Activated B cell treated with CpG ODN at 0.5 μM for 24 hours (primary cell): ENCODE measurements around the gene CEP164. TPM values are rescaled to one million over a fixed set of nuclear protein-coding genes. Genes with fewer than 3 reads are reported as not detected.

ENCODE experiments used
- ATAC-seq: fragments of 200-7000 bp; cut with Tn5 transposase; one replicate; pipeline ENCODE4 v1.10.0; 2021; ENCODE audit warnings: low read depth, mild to moderate bottlenecking, moderate library complexity
- CTCF ChIA-PET: fragments of 350-600 bp; sonication (Branson Sonifier 250); formaldehyde crosslinking; loops from one replicate; lab custom pipeline; 2021; ENCODE audit warnings: antibody characterized with exemption; lab: Charles Lee
- POLR2A ChIA-PET: fragments of 350-600 bp; sonication (Branson Sonifier 250); formaldehyde crosslinking; loops from one replicate; lab custom pipeline; 2021; ENCODE audit warnings: antibody characterized with exemption; lab: Charles Lee
- DNase-seq: peaks from one replicate; pipeline ENCODE4 v3.0.0; 2022
- H3K27ac Mint-ChIP-seq: one replicate; pipeline ENCODE4 v1.8.0; 2020; ENCODE audit warnings: mixed read lengths
- H3K27me3 Mint-ChIP-seq: one replicate; pipeline ENCODE4 v1.8.0; 2021; ENCODE audit warnings: mixed read lengths
- H3K36me3 Mint-ChIP-seq: one replicate; pipeline ENCODE4 v1.8.0; 2021; ENCODE audit warnings: low read depth, mixed read lengths
- H3K4me1 Mint-ChIP-seq: one replicate; pipeline ENCODE4 v1.8.0; 2021; ENCODE audit warnings: mixed read lengths
- H3K4me3 Mint-ChIP-seq: one replicate; pipeline ENCODE4 v1.8.0; 2020; ENCODE audit warnings: mild to moderate bottlenecking, mixed read lengths
- H3K9me3 Mint-ChIP-seq: one replicate; pipeline ENCODE4 v1.8.0; 2020; ENCODE audit warnings: mixed read lengths
- CTCF ChIP-seq: fragments of 200-600 bp; IDR thresholded peaks from one replicate; pipeline ENCODE4 v1.8.0; 2022; ENCODE audit warnings: antibody characterized with exemption, mild to moderate bottlenecking
- intact Hi-C: fragments of 100-400 bp; cut with micrococcal nuclease; formaldehyde crosslinking; loops from one replicate; pipeline ENCODE4 v1.15.1; 2024
- total RNA-seq: library from RNA; stranded (reverse); gene quantifications from 2 replicates; pipeline ENCODE4 v1.2.3, GENCODE V29; 2022

CEP164 gene
- total RNA-seq, 1 donor from 2014 or later: 50.9 TPM

- Mint-ChIP-seq H3K4me3 (peak overlapping the region; percentile 56), H3K27ac (no peak overlapping the region), H3K9me3 (no peaks in the 10 kb centered on the region), H3K36me3 (no peaks in the 10 kb centered on the region), H3K27me3 (peaks cover 41% of the 10 kb centered on the region), H3K4me1 (peaks cover 10% of the 10 kb centered on the region)
- POLR2A ChIA-PET: no interaction called here
- no peak for ATAC-seq
- CTCF ChIA-PET: no interaction called here
- intact Hi-C loops: no loop called here
- no peak for TF ChIP-seq CTCF
- DNase-seq: no peak
Observed at GRCh38 chr11:117314840-117315239, 12.8 kb upstream of the CEP164 start.

DNA sequence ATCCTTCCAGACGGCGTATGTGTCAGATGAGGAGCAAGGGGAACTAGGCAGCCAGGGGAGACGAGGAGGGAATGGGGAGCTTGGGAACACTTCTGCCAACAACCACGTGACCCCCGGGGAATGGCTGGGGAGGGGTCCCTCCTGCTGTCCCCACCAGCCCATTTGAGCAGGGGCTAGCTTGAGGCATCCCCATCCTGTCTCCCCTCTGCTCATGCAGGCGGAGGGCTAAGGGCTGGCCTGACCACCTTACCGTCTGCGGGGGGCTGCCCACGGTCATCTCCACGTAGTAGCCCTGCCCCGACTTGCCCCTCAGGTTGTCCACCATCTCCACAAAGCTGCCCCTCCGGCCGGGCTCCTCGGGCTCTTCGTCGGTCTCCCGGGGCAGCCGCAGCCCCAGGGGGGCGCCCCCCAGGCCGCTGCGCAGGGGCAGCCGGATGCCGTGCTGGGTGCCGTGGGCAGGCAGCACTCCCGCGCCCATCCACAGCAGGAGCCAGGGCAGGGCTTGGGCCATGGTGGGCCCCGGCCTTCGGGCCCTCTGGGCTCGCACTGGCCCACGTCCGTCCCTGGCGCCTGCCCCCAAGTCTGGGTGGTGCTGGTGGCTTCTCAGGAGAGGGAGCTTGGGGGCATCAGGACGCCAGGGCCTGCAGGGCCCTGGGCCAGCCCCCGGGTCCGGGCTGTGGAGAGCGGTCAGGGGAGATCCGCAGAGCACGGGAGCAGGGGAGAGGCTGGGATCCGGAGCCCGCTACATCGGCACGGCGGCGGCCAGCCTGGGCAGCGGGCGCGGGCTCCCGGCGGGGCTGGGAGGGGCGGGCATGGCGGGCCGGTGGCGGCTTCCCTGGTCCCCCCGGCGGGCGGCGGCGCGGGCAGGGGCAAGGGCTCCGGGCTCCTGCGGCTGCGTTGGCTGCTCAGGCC lies 12.1 kb upstream of the CEP164 start:
- no peaks in the 10 kb centered on the region for H3K36me3 Mint-ChIP-seq
- ChIA-PET POLR2A (no interaction called here), CTCF (interaction anchor here (1.1 kb wide), 1 partner anchor 12 kb away, joined by 3 read pairs; the partner anchor contains the start of gene CEP164)
- no peaks in the 10 kb centered on the region for H3K9me3 Mint-ChIP-seq
- intact Hi-C loops: no loop called here
- TF ChIP-seq CTCF: no peak
- peak overlapping the region; percentile 79 for H3K4me3 Mint-ChIP-seq
- DNase-seq (peak; percentile 25), ATAC-seq (peak; percentile 66)
- H3K4me1 Mint-ChIP-seq: peaks cover 10% of the 10 kb centered on the region
- peaks cover 41% of the 10 kb centered on the region for H3K27me3 Mint-ChIP-seq
- H3K27ac Mint-ChIP-seq: no peak overlapping the region

- POLR2A ChIA-PET: no interaction called here
- Mint-ChIP-seq H3K4me3 (peak within 1 kb of the TSS; percentile 79), H3K36me3 (no peaks in the 10 kb centered on the region), H3K4me1 (peaks cover 10% of the 10 kb centered on the region), H3K27ac (no peak within 1 kb of the TSS), H3K9me3 (no peaks in the 10 kb centered on the region), H3K27me3 (peaks cover 41% of the 10 kb centered on the region)
- intact Hi-C loops: no loop called here
- ATAC-seq (no peak), DNase-seq (no peak)
- CTCF ChIA-PET: interaction anchor here (1.1 kb wide), 1 partner anchor 11 kb away, joined by 3 read pairs; the partner anchor contains the start of gene CEP164
- TF ChIP-seq CTCF: no peak
Observed at GRCh38 chr11:117316197-117316961, 11.3 kb upstream of the CEP164 start, which contains the start of gene BACE1. Gene BACE1 (minus strand): TSS chr11:117316256. CDS start chr11:117315795, 461 bp downstream.

DNA sequence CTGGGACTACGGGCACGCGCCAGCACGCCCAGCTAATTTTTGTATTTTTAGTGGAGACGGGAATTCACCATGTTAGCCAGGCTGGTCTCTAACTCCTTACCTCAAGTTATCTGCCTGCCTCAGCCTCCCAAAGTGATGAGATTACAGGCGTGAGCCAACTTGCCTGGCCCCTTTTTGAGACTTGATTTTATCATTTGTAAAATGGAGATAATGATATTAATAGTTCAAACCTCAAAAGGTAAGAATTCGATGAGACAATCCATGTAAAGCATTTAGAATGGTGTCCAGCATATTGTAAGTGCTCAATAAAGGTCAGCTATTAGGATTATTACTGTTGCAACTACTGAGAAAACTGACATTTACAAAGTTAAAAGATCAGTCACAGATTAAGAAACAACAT lies 8.9 kb upstream of the CEP164 start:
- POLR2A ChIA-PET: no interaction called here
- Mint-ChIP-seq H3K27me3 (peaks cover 36% of the 10 kb centered on the region), H3K9me3 (no peaks in the 10 kb centered on the region), H3K4me1 (peaks cover 10% of the 10 kb centered on the region), H3K27ac (no peak overlapping the region), H3K4me3 (no peak overlapping the region), H3K36me3 (no peaks in the 10 kb centered on the region)
- CTCF ChIA-PET: no interaction called here
- TF ChIP-seq CTCF: no peak
- intact Hi-C loops: no loop called here
- DNase-seq (no peak), ATAC-seq (no peak)
